ENCODE results near the gene ABCG1. TPM values are rescaled to one million over a fixed set of nuclear protein-coding genes. Genes with fewer than 3 reads are reported as not detected.

Gene ABCG1
- total and polyA plus RNA-seq, 3 experiments from 2014 or later: 3.7 to 15.7 (median 3.8) TPM

DNA sequence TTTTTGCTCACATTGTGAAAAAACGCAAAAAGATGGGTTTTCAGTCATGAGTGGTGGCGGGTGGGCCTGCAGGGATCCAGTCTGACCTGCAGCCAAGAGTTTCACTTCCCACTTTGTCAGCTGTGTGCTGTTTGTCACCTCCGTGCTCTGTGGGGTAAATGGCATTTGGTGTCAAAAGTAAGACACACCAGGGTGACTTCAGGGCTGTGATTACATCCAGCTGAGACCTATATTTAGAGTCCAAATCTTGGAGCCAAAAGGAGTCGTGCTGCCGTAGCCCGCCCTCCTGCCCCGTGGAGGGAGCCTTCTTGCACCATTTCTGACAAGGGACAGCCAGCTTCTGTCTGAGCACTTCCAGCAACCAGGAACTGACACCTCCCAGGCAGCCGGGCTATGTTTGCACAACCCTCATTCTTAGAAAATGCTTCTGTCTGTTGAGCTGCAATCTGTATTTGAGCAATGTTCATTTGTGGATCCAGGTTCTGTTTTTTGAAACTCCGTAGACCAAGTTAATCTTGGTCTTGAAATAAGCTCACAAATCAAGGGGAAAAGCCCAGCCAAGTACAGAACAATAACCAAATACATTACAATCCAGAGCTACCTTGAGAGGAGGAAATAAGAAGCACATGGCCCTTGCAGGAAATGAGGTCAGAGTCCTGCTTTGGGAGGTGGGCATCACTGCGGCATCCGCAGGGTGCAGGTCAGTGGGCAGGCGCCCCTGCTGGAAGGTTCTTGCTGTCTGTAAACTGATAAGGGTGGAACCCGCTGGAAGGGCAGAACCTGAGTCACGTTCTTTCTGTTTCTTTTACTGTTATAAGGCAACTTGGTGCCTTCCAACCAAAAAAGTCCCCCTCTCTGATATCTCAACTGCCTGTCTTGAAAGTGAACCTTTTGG lies 14.4 kb downstream of the ABCG1 start:
- Histone ChIP-seq H3K36me3 (ENCODE audit: insufficient read depth, low read length) (no peaks in the 10 kb centered on the region), H3K27ac (ENCODE audit: low read depth, low read length) (peak overlapping the region; percentile 78), H3K27me3 (ENCODE audit: insufficient read depth, low read length, poor library complexity, severe bottlenecking) (no peaks in the 10 kb centered on the region), H3K4me3 (ENCODE audit: low read length) (peak overlapping the region; percentile 72), H3K4me1 (ENCODE audit: insufficient read depth, low read length) (peaks cover 89% of the 10 kb centered on the region), H3K9me3 (ENCODE audit: low read length) (no peaks in the 10 kb centered on the region)
- peak; percentile 77 to 88 (median 84) for DNase-seq
- Mint-ChIP-seq H3K9me3 (no peaks in the 10 kb centered on the region), H3K27ac (peak overlapping the region; percentile 68 to 99 (median 97)), H3K27me3 (peaks cover 0 to 3% of the 10 kb centered on the region in 2 donors), H3K4me1 (peaks cover 84 to 98% (median 98%) of the 10 kb centered on the region in 3 donors), H3K36me3 (peaks cover 0 to 7% (median 0%) of the 10 kb centered on the region in 3 donors), H3K4me3 (peak overlapping the region; percentile 69 to 91 (median 75))
- ChIA-PET CTCF (interaction anchor here (0.6 to 3.1 kb wide), 9 partner anchors 12 to 88 kb away, joined by 3 to 22 read pairs (median 3); no protein-coding TSS in a partner anchor), POLR2A (interaction anchor here (0.6 to 3.1 kb wide), 5 partner anchors 13 to 680 kb away, joined by 3 to 20 read pairs (median 3); partner anchors contain the start of genes ABCG1 and UBASH3A)

DNA sequence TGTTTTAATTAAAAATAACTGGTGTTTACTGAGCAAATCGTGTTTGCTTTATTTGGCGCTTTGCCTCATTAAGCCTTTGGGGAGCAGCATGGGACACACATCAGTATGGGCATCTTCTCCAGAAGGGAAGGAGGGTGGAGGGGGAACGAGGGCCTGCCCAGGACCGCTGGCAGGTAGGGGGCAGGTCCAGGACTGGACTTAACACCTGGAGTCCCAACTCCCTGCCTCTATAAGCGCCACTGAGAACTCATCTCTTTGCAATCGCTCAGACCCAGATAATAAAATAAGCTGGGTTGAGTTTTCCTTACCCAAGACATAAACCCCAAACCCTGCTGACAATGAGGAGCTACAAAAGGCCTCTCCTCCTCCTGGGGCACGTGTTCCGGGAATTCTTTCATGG lies 15.1 kb downstream of the ABCG1 start:
- ChIA-PET CTCF (interaction anchor here (1.0 to 3.1 kb wide), 5 partner anchors 13 to 89 kb away, joined by 3 to 22 read pairs (median 6); no protein-coding TSS in a partner anchor), POLR2A (interaction anchor here (0.7 to 3.1 kb wide), 5 partner anchors 14 to 170 kb away, joined by 3 to 20 read pairs (median 3); partner anchors contain the start of genes ABCG1 and UBASH3A)
- Mint-ChIP-seq H3K9me3 (no peaks in the 10 kb centered on the region), H3K27ac (peak overlapping the region; percentile 68 to 99 (median 97)), H3K4me1 (peaks cover 84 to 98% (median 98%) of the 10 kb centered on the region in 3 donors), H3K27me3 (peaks cover 0 to 3% of the 10 kb centered on the region in 2 donors), H3K36me3 (peaks cover 0 to 5% (median 0%) of the 10 kb centered on the region in 3 donors), H3K4me3 (peak overlapping the region; percentile 69 to 92 (median 80))
- DNase-seq: peak in 1 of 5 donors; percentile 44
- Histone ChIP-seq H3K4me3 (ENCODE audit: low read length) (peak overlapping the region; percentile 72), H3K27ac (ENCODE audit: low read depth, low read length) (peak overlapping the region; percentile 78), H3K9me3 (ENCODE audit: low read length) (no peaks in the 10 kb centered on the region), H3K36me3 (ENCODE audit: insufficient read depth, low read length) (no peaks in the 10 kb centered on the region), H3K4me1 (ENCODE audit: insufficient read depth, low read length) (peaks cover 89% of the 10 kb centered on the region), H3K27me3 (ENCODE audit: insufficient read depth, low read length, poor library complexity, severe bottlenecking) (no peaks in the 10 kb centered on the region)

DNA sequence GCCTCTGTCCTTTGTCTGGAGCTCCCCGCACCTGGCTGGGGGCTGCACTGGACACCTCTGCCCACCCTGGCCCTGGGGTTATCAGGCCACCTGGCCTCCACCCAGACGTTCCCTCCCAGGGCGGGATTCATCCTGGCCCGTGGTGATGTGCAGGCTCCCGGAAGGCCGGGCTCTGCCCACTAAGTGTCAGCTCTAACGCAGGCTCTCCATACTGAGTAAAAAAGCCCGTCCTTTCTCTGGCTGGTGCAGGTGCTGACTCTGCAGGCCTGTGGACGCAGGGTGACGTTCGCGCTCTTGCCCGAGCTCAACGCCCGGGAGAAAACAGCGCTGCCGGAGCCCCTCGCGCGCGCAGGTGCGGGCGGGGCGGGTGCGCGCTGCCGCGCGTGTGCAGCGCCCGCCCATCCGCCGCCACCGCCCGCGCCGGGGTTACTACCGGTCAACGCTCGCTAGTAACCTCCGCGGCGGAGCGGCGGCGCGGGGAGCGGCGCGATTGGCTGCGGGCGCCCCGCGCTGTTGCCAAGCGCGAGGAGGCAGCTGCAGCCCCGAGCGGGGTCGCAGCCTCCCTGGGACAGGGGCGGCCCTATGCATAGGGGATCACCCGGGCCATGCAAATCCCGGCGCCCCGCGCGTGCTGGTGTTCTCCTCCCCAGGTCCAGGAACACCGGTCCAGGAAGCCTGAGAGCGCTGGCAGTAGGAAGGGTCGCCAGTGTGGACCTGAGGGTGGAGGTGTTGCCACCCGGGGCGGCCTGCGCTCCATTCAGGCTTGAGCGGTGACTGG lies 15.7 kb downstream of the ABCG1 start:
- CTCF ChIA-PET: interaction anchor here (1.5 to 3.1 kb wide), 3 partner anchors 14 to 45 kb away, joined by 6 to 22 read pairs (median 19); no protein-coding TSS in a partner anchor
- H3K4me3 ChIP-seq (ENCODE audit: low read length): peak overlapping the region; percentile 72
- H3K9me3 ChIP-seq (ENCODE audit: low read length): no peaks in the 10 kb centered on the region
- H3K4me1 ChIP-seq (ENCODE audit: insufficient read depth, low read length): peaks cover 89% of the 10 kb centered on the region
- Mint-ChIP-seq H3K4me1 (peaks cover 84 to 98% (median 95%) of the 10 kb centered on the region in 3 donors), H3K4me3 (peak overlapping the region; percentile 69 to 92 (median 80)), H3K27ac (peak overlapping the region; percentile 81 to 99 (median 98)), H3K36me3 (peaks cover 0 to 5% (median 0%) of the 10 kb centered on the region in 3 donors), H3K27me3 (peaks cover 0 to 3% of the 10 kb centered on the region in 2 donors), H3K9me3 (no peaks in the 10 kb centered on the region)
- H3K27me3 ChIP-seq (ENCODE audit: insufficient read depth, low read length, poor library complexity, severe bottlenecking): no peaks in the 10 kb centered on the region
- POLR2A ChIA-PET: interaction anchor here (0.7 to 3.1 kb wide), 3 partner anchors 15 to 47 kb away, joined by 3 to 20 read pairs (median 6); partner anchors contain the start of gene ABCG1
- H3K36me3 ChIP-seq (ENCODE audit: insufficient read depth, low read length): no peaks in the 10 kb centered on the region
- peak overlapping the region; percentile 78 for H3K27ac ChIP-seq (ENCODE audit: low read depth, low read length)
- DNase-seq: peak; percentile 82 to 91 (median 85)

DNA sequence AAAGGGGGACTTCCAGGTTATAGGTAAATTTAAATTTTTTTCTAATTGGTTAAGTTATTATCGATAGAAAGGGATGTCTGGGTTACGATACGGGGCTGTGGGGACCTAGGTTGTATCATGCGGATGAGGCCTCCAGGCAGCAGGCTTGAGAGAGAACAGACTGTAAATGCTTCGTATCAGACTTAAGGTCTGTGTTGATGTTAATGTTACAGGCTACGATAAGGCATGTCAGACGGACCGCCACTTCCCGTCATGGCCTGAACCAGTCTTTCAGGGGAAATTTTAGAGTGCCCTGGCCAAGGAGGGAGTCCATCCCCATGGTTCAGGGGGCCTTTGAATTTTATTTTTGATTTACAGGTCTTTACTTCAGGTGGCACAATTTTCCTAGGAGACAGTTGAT lies 16.7 kb downstream of the ABCG1 start:
- peaks cover 94% of the 10 kb centered on the region for H3K4me1 ChIP-seq (ENCODE audit: insufficient read depth, low read length)
- POLR2A ChIA-PET: interaction anchor here (1.0 kb wide), 1 partner anchor 16 kb away, joined by 3 read pairs; no protein-coding TSS in a partner anchor
- Mint-ChIP-seq H3K9me3 (no peaks in the 10 kb centered on the region), H3K4me3 (peak overlapping the region; percentile 43 to 90 (median 76)), H3K27ac (peak overlapping the region; percentile 81 to 99 (median 95)), H3K36me3 (no peaks in the 10 kb centered on the region), H3K4me1 (peaks cover 79 to 96% (median 85%) of the 10 kb centered on the region in 3 donors), H3K27me3 (peaks cover 0 to 3% of the 10 kb centered on the region in 2 donors)
- peak in 1 of 5 donors; percentile 11 for DNase-seq
- no peaks in the 10 kb centered on the region for H3K27me3 ChIP-seq (ENCODE audit: insufficient read depth, low read length, poor library complexity, severe bottlenecking)
- no peaks in the 10 kb centered on the region for H3K9me3 ChIP-seq (ENCODE audit: low read length)
- H3K4me3 ChIP-seq (ENCODE audit: low read length): no peak overlapping the region
- CTCF ChIA-PET: interaction anchor here (4.0 kb wide), 1 partner anchor 23 kb away, joined by 21 read pairs; no protein-coding TSS in a partner anchor
- no peak overlapping the region for H3K27ac ChIP-seq (ENCODE audit: low read depth, low read length)
- H3K36me3 ChIP-seq (ENCODE audit: insufficient read depth, low read length): no peaks in the 10 kb centered on the region

DNA sequence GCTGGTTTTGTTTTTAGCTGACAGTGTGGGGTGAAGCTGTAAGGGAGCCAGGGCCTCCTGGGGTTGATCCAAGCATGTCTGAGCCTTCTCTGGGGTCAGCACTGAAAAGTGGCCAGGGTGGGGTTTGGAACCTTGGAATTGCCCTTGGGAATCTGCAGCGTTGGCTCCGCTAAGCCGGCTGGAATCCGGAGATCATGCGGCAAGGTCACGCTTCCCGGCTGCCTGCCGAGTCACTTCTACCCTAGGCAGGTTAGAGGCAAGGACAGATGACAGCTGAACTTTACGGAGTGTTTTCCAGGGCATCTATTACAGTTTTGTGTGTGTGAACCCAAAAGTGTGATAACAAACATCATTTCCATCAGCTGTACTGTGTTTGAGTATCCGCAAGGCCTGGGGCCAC lies 17.1 kb downstream of the ABCG1 start:
- H3K36me3 Mint-ChIP-seq: no peaks in the 10 kb centered on the region
- no peaks in the 10 kb centered on the region for H3K27me3 ChIP-seq (ENCODE audit: insufficient read depth, low read length, poor library complexity, severe bottlenecking)
- H3K27me3 Mint-ChIP-seq: peaks cover 0 to 3% of the 10 kb centered on the region in 2 donors
- peaks cover 78 to 92% (median 81%) of the 10 kb centered on the region in 3 donors for H3K4me1 Mint-ChIP-seq
- DNase-seq: no peak
- H3K9me3 Mint-ChIP-seq: no peaks in the 10 kb centered on the region
- peak overlapping the region; percentile 53 to 90 (median 76) for H3K4me3 Mint-ChIP-seq
- H3K27ac ChIP-seq (ENCODE audit: low read depth, low read length): no peak overlapping the region
- peaks cover 90% of the 10 kb centered on the region for H3K4me1 ChIP-seq (ENCODE audit: insufficient read depth, low read length)
- ChIA-PET POLR2A (interaction anchor here (1.0 kb wide), 1 partner anchor 16 kb away, joined by 3 read pairs; no protein-coding TSS in a partner anchor), CTCF (interaction anchor here (4.0 kb wide), 1 partner anchor 23 kb away, joined by 21 read pairs; no protein-coding TSS in a partner anchor)
- H3K9me3 ChIP-seq (ENCODE audit: low read length): no peaks in the 10 kb centered on the region
- peak overlapping the region; percentile 81 to 99 (median 95) for H3K27ac Mint-ChIP-seq
- no peaks in the 10 kb centered on the region for H3K36me3 ChIP-seq (ENCODE audit: insufficient read depth, low read length)
- no peak overlapping the region for H3K4me3 ChIP-seq (ENCODE audit: low read length)

DNA sequence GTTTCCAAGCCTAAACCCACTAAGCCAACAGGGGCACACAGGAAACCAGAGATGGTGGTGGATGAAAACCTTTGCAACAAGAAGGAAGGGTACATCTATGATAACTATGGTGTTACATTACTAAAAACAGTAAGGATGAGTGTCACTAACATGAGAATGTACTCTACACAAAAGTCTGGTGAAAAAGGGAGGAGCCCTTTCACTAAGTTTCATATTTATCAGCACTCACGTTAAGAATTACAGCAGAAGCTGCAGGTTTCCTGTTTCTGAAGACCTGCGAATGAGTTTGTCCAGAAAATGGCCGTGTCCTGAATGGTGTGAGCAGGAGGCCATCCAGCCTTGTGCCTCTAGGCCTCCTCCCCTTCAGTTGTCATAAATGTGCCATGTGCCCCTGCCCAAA lies 17.8 kb downstream of the ABCG1 start:
- Mint-ChIP-seq H3K27ac (peak overlapping the region; percentile 81 to 99 (median 96)), H3K4me3 (peak overlapping the region; percentile 53 to 90 (median 60)), H3K27me3 (peaks cover 0 to 3% of the 10 kb centered on the region in 2 donors), H3K36me3 (no peaks in the 10 kb centered on the region), H3K9me3 (no peaks in the 10 kb centered on the region), H3K4me1 (peaks cover 72 to 85% (median 74%) of the 10 kb centered on the region in 3 donors)
- no peaks in the 10 kb centered on the region for H3K36me3 ChIP-seq (ENCODE audit: insufficient read depth, low read length)
- ChIA-PET CTCF (interaction anchor here (0.9 to 4.0 kb wide), 4 partner anchors 8 to 24 kb away, joined by 3 to 21 read pairs (median 6); no protein-coding TSS in a partner anchor), POLR2A (interaction anchor here (1.0 kb wide), 1 partner anchor 17 kb away, joined by 3 read pairs; no protein-coding TSS in a partner anchor)
- peak overlapping the region; percentile 33 for H3K27ac ChIP-seq (ENCODE audit: low read depth, low read length)
- peak overlapping the region; percentile 10 for H3K4me3 ChIP-seq (ENCODE audit: low read length)
- no peaks in the 10 kb centered on the region for H3K27me3 ChIP-seq (ENCODE audit: insufficient read depth, low read length, poor library complexity, severe bottlenecking)
- H3K4me1 ChIP-seq (ENCODE audit: insufficient read depth, low read length): peaks cover 83% of the 10 kb centered on the region
- peak in 2 of 5 donors; percentile 44 to 45 for DNase-seq
- no peaks in the 10 kb centered on the region for H3K9me3 ChIP-seq (ENCODE audit: low read length)

DNA sequence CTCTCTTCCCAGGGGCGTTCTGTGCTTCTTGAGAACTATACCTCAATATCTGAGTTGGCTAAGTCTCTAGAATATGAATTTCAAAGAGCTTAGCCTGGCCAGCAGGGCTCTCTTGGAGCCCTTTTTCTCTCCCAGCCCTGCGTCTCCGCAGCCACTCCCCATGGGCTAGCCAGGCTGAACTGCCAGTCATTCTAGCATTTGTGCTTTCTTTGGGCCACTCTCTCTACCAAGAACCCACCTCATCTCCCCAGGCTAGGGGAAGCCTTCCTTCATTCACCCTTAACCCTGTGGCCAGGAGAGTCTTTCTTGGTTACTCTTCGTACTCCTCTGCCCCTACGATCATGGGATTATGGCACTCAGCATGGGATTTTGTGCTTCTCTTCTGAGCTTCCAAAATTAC lies 18.2 kb downstream of the ABCG1 start:
- POLR2A ChIA-PET: interaction anchor here (1.6 kb wide), 1 partner anchor 49 kb away, joined by 5 read pairs; no protein-coding TSS in a partner anchor
- H3K4me1 Mint-ChIP-seq: peaks cover 71 to 84% (median 73%) of the 10 kb centered on the region in 3 donors
- peaks cover 78% of the 10 kb centered on the region for H3K4me1 ChIP-seq (ENCODE audit: insufficient read depth, low read length)
- no peak for DNase-seq
- H3K9me3 Mint-ChIP-seq: no peaks in the 10 kb centered on the region
- CTCF ChIA-PET: interaction anchor here (0.6 to 4.0 kb wide), 10 partner anchors 9 to 91 kb away, joined by 3 to 21 read pairs (median 6); no protein-coding TSS in a partner anchor
- H3K4me3 ChIP-seq (ENCODE audit: low read length): peak overlapping the region; percentile 10
- peak overlapping the region; percentile 81 to 99 (median 96) for H3K27ac Mint-ChIP-seq
- no peaks in the 10 kb centered on the region for H3K36me3 Mint-ChIP-seq
- H3K4me3 Mint-ChIP-seq: peak overlapping the region; percentile 53 to 90 (median 60)
- no peaks in the 10 kb centered on the region for H3K9me3 ChIP-seq (ENCODE audit: low read length)
- peaks cover 0 to 3% of the 10 kb centered on the region in 2 donors for H3K27me3 Mint-ChIP-seq
- H3K27me3 ChIP-seq (ENCODE audit: insufficient read depth, low read length, poor library complexity, severe bottlenecking): no peaks in the 10 kb centered on the region
- no peaks in the 10 kb centered on the region for H3K36me3 ChIP-seq (ENCODE audit: insufficient read depth, low read length)
- peak overlapping the region; percentile 33 for H3K27ac ChIP-seq (ENCODE audit: low read depth, low read length)
